Thoracic aorta (tissue), 2 donors: ENCODE data around the gene CAMK1D. TPM values are rescaled to one million over a fixed set of nuclear protein-coding genes. Genes with fewer than 3 reads are reported as not detected.

Experiments used
- ATAC-seq: fragments of 150-250 bp; one replicate; pipeline ENCODE4 v1.8.0; 2017; ENCODE audit warnings: low read depth; ENCODE audit not compliant: insufficient number of reproducible peaks, low FRiP score
- DNase-seq: peaks from one replicate; pipeline ENCODE4 v3.0.0-alpha.2; 2020; ENCODE audit warnings: low spot score
- H3K27ac ChIP-seq, 2 donors: fragments of 200-600 bp; sonication (generic); 1 replicate in 1 of 2; 2 replicates in 1 of 2; pipeline ENCODE4 v1.5.1; 2016; ENCODE audit warnings: mild to moderate bottlenecking in 2 of 2, moderate library complexity in 2 of 2
- H3K27me3 ChIP-seq: fragments of 200-600 bp; sonication (generic); replicated peaks from 2 replicates; pipeline ENCODE4 v1.6.0; 2016; ENCODE audit warnings: mild to moderate bottlenecking; ENCODE audit not compliant: insufficient read depth
- H3K36me3 ChIP-seq: fragments of 200-600 bp; sonication (generic); one replicate; pipeline ENCODE4 v1.5.1; 2016
- H3K4me1 ChIP-seq, 2 donors: fragments of 200-600 bp; sonication (generic); 1 replicate in 1 of 2; 2 replicates in 1 of 2; pipeline versions ENCODE4 v1.5.1 to v1.6.0; 2016; ENCODE audit warnings: low read depth in 2 of 2, mild to moderate bottlenecking in 1 of 2; ENCODE audit not compliant: control insufficient read depth in 1 of 2
- H3K4me3 ChIP-seq: fragments of 200-600 bp; sonication (generic); 2 replicates; pipeline ENCODE4 v1.5.1; 2016; ENCODE audit warnings: mild to moderate bottlenecking
- H3K9me3 ChIP-seq: fragments of 200-600 bp; sonication (generic); 2 replicates; pipeline ENCODE4 v1.5.1; 2016
- CTCF ChIP-seq: fragments of 200-600 bp; sonication (generic); IDR thresholded peaks from one replicate; pipeline ENCODE4 v1.5.1; 2019; ENCODE audit warnings: antibody characterized with exemption
- total RNA-seq, 2 donors: library from RNA; depleted of rRNA; stranded (reverse); fragments of >200 nt; gene quantifications; one replicate each; pipeline versions ENCODE4 v1.1.0 to v1.2.3, GENCODE V29; 2016

The CAMK1D gene
- total RNA-seq, 2 donors from 2014 or later, result 8.7 to 11.2 TPM

GRCh38 chr10:12785415-12785831, 436.1 kb downstream of the CAMK1D start:
- DNase-seq (no peak), ATAC-seq (no peak)
- no peak overlapping the region for H3K4me3 ChIP-seq
- H3K27ac ChIP-seq, result no peak overlapping the region
- H3K36me3 ChIP-seq, result no peaks in the 10 kb centered on the region
- no peak for TF ChIP-seq CTCF
- no peaks in the 10 kb centered on the region for H3K9me3 ChIP-seq
- peaks cover 0 to 7% of the 10 kb centered on the region in 2 donors for H3K4me1 ChIP-seq
- no peaks in the 10 kb centered on the region for H3K27me3 ChIP-seq

GRCh38 chr10:12787297-12787696, 437.9 kb downstream of the CAMK1D start:
- no peaks in the 10 kb centered on the region for H3K36me3 ChIP-seq
- H3K27me3 ChIP-seq, result no peaks in the 10 kb centered on the region
- DNase-seq (no peak), ATAC-seq (no peak)
- H3K4me3 ChIP-seq, result no peak overlapping the region
- no peaks in the 10 kb centered on the region for H3K9me3 ChIP-seq
- H3K27ac ChIP-seq, result no peak overlapping the region
- no peak for TF ChIP-seq CTCF
- peaks cover 0 to 3% of the 10 kb centered on the region in 2 donors for H3K4me1 ChIP-seq

- TF ChIP-seq CTCF, result no peak
- no peak for DNase-seq
- Histone ChIP-seq H3K4me1 (peaks cover 0 to 2% of the 10 kb centered on the region in 2 donors), H3K27me3 (no peaks in the 10 kb centered on the region), H3K9me3 (no peaks in the 10 kb centered on the region), H3K27ac (no peak overlapping the region), H3K4me3 (no peak overlapping the region), H3K36me3 (no peaks in the 10 kb centered on the region)
- ATAC-seq, result no peak
These were observed 438.9 kb downstream of the CAMK1D start for GRCh38 chr10:12788277-12788676.

GRCh38 chr10:12790270-12790669, 440.9 kb downstream of the CAMK1D start:
- no peak for TF ChIP-seq CTCF
- Histone ChIP-seq H3K4me1 (no peaks in the 10 kb centered on the region), H3K4me3 (no peak overlapping the region), H3K27ac (no peak overlapping the region), H3K27me3 (no peaks in the 10 kb centered on the region), H3K36me3 (no peaks in the 10 kb centered on the region), H3K9me3 (no peaks in the 10 kb centered on the region)
- no peak for DNase-seq
- no peak for ATAC-seq

GRCh38 chr10:12791728-12792127, 442.4 kb downstream of the CAMK1D start:
- Histone ChIP-seq H3K4me3 (no peak overlapping the region), H3K4me1 (no peaks in the 10 kb centered on the region), H3K9me3 (no peaks in the 10 kb centered on the region), H3K27ac (no peak overlapping the region), H3K36me3 (no peaks in the 10 kb centered on the region), H3K27me3 (no peaks in the 10 kb centered on the region)
- no peak for TF ChIP-seq CTCF
- ATAC-seq (no peak), DNase-seq (no peak)
